HG02885 (cell line): Measurements from ENCODE around the gene PAPPA2.
"Not testable (repeated sequence)": the region's sequence is repeated elsewhere in the genome, so short reads cannot be mapped to it uniquely, and the experiment has no call there.

Experiments
- ATAC-seq: cut with Tn5 transposase; IDR thresholded peaks from one replicate; pipeline ENCODE4 v1.9.1; 2021; ENCODE audit warnings: mild to moderate bottlenecking; ENCODE audit not compliant: unreplicated experiment, poor library complexity

The PAPPA2 gene

DNA sequence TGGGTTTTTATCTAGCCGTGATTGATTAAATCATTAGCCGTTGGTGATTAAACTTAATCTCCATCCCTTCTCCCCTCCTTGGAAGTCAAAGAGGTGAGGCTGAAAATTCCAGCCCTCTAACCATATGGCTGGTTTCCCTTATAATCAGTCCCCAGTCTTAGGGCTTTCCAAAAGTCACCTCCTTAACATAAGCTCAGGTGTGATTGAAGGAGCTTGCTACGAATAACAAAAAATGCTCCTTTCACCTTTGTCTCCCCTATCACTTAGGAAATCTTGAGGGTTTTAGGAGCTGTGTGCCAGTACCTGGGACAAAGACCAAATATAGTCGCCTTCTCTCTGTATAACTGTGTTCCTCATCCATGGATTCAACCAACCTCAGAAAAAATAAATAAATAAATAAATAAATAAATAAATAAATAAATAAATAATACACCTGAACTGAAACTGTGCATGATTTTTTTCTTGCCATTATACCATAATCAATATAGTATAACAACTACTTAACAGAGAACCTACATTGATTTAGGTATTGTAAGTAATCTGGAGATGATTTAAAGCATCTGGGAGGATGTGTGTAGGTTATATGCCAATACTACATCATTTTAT is 82.2 kb downstream of the PAPPA2 start:
- ATAC-seq: no peak

DNA sequence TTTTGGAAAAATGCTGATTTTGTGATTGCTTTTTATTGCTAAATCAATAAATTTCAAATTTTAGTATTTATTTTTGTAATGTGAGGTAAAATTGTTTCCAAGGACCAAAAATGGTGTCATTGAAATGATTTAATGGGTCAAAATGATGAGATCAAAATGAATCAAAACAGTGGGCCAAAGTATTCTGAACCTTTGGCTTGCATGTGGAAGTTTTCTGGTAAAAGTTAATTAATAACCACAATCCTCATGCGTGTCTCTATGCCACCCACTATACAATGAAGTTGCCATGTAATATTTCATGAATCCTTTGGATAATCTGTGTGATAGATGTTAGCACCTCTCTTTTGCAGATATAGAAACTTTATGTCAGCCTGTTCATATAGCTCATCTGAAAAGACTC is 83.8 kb downstream of the PAPPA2 start:
- ATAC-seq: no peak

DNA sequence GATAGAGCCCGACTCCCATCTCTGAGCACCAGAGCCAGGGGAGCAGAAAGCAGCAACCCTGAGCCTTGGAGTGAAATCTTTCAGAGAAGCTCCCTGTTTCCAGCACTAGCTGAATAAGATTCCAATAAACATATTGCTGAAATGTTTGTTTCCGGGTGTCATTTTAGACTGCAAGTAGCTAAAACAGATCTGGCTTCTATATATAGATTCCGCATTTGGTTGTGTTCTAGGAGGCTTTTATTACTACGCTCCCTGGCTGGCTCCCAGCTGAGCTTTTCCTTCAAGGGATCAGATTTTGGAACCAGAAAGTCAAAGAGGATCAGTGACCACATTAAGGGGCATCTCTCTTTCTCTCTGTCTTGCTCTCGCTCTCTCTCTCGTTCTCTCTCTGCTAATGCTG is 88.2 kb downstream of the PAPPA2 start:
- ATAC-seq: no peak

DNA sequence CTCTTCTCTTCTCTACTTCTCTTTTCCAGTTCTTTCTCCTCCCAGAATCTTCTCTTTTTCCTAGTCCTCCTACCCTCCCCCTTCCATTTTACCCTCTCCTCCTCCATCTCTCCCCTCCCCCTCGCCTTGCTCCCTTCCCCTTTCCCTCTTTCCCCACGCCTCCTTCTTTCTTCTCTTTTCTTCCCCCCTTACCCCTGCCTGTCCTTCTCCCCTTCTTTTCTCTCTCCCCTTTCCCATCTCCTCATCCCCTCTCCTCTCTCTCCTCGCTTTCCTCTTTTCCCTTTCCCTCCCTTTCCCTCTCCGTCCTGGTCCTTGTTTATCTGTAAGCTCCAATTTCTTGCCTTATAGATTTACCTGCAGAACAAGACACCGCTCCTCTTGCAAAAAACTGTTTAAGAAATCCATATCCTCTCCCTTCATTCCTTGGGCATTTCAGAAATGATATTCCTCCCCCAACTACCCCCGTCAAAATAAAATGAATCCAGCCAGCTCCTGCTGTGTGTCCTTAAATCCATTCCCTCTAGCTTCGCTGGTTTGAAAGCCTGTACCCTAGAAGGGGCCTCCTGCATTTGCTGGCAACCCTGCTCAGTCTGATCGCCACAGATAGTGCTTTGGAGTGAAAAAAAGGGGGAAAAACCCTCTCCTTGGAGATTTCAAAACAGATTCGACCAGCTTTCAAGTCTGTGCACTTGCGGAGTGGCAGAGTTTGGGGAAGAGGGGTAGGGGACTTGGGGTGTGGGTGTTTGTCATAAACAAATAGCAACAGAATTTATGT is 89.4 kb downstream of the PAPPA2 start:
- no peak for ATAC-seq

DNA sequence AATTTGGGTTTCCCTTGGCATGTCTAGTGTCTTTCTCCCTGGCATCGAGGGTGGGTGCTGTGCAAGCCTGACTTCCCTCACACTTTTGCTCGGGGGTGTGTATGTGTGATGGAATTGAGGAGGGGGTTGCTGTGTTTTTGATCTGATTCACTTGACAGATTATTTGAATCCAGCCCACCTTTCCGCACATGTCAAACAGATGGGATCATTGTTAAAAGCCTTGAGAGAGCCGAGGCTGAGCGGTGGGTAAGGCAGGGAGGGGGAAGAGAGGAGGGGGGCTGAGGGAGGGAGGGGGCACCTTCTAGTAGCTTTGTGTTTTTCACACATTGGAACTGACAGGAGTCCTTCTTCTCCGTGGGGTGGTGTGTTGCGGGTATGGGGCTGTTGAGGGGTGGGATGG is 90.0 kb downstream of the PAPPA2 start:
- no peak for ATAC-seq

DNA sequence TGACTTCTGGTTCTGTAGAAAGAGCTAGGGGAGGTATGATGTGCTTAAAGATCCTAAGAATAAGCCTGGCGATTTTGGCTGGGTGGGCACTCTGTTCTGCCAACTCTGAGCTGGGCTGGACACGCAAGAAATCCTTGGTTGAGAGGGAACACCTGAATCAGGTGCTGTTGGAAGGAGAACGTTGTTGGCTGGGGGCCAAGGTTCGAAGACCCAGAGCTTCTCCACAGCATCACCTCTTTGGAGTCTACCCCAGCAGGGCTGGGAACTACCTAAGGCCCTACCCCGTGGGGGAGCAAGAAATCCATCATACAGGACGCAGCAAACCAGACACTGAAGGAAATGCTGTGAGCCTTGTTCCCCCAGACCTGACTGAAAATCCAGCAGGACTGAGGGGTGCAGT is 93.3 kb downstream of the PAPPA2 start:
- no peak for ATAC-seq

DNA sequence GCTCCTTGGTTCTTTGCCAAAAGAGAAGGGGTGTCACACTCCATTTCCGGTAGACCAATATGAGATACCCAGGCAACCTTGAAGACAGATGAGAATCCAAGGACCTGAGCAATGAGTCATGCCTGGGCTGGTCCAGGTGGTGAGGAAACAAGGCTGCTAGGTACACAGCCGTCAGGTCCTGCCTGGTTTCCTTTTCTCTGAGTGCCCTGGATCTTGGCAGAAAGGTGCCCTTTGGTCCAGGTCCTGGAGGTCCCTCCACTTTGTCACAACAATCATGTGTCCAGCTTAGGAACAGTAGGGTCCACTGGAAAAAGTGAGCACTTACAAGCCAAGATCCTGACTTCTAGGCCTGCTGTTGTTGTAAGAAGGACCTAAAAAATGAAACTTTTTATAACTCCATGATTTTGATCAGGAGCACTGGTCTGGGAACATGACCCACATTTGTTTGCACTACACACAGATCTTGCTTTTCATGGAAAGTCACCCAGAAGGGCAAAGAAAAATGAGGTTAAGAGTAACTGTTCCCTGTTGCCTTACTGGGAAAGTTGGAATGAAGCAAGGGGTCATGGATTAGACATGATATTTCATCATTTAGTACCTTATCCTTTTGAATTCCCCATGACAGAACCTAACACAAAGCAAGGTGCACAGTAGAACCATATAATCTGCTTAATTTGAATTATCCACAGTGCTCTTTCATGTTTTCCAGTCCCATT is 94.7 kb downstream of the PAPPA2 start:
- no peak for ATAC-seq

DNA sequence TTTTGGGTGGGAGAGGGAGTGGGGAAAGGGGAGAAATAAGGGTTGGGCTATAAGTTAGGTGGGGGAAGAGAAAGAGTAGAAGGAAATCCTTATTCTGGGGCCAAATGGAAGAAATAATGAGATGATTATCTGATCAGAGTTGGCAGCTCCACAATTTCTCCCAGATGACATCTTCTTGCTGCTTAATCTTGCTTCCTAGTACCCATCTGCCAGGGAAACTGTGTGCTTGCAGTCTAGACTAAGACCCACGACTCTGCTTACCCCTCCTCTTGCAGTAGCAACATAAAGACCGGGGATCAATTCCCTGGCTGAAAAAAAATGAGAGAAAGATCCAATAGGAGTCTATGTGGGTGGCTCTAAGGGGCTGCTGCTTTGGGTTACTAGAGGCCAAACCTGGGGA is 95.6 kb downstream of the PAPPA2 start:
- ATAC-seq: no peak

DNA sequence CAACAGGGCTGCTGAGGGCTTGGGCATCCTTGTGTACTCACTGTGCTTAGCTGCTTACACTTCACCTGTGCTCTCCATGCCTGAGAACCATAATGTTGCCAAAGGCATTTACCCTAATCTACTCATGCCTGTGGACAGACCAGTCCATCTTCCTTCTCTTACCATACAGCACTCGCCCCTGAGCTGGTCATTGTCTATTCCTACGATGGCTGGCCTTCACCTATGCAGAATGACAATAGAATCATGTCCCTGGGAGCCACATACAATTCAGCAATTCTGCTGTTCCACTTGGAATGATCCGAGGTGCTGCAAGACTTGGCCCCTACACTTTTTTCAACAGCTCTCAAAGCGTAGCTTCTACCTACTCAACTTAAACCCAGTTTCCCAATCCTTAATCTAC is 96.5 kb downstream of the PAPPA2 start:
- no peak for ATAC-seq

DNA sequence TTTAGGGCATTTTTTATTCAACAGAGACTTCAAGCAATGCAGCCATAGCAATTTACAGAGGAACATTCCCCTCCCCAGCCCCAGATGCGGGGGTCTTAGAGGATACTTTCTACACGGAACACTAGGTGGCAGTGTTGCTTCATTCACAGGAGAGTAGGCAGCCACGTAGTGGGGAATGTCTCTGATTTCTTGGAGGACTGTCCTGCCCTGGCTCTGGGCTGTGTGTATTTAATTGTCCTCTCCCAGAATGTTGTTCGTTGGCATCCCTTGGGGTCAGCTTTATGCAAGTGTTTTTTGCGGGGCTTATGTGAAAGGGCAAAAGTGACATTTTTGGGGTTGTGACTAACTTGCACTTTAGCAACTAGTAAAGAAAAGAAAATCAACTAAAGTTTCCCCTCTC is 96.9 kb downstream of the PAPPA2 start:
- peak; percentile 85 for ATAC-seq

DNA sequence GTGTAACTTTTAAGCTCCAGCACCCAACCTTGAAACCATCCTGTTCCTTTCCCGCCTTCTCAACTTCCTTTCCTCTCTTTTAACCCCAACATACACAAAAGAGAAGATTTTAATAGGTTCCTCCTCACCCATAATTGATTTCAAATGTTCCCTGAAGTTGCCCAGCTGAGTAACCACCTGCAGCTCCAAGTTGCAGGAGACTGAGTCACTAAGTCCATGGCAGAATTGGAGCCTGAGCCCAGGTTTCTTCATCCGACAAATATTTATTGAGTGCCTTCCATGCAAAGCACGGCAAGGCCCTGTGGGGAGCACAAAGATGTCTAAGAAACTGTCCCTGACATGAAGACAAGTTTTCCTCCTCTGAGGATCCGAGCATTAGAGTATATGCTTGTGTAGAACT is 97.7 kb downstream of the PAPPA2 start:
- no peak for ATAC-seq

DNA sequence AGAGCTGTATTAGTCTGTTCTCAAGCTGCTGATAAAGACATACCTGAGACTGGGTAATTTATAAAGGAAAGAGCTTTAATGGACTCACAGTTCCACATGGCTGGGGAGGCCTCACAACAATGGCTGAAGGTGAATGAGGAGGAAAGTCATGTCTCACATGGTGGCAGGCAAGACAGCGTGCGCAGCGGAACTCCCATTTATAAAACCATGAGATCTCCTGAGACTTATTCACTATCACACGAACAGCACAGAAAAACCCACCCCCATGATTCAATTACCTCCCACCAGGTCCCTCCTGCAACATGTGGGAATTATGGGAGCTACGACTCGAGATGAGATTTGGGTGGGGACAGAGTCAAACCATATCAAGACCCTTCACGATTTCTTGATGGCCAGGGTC is 98.8 kb downstream of the PAPPA2 start:
- not testable (repeated sequence) for ATAC-seq

DNA sequence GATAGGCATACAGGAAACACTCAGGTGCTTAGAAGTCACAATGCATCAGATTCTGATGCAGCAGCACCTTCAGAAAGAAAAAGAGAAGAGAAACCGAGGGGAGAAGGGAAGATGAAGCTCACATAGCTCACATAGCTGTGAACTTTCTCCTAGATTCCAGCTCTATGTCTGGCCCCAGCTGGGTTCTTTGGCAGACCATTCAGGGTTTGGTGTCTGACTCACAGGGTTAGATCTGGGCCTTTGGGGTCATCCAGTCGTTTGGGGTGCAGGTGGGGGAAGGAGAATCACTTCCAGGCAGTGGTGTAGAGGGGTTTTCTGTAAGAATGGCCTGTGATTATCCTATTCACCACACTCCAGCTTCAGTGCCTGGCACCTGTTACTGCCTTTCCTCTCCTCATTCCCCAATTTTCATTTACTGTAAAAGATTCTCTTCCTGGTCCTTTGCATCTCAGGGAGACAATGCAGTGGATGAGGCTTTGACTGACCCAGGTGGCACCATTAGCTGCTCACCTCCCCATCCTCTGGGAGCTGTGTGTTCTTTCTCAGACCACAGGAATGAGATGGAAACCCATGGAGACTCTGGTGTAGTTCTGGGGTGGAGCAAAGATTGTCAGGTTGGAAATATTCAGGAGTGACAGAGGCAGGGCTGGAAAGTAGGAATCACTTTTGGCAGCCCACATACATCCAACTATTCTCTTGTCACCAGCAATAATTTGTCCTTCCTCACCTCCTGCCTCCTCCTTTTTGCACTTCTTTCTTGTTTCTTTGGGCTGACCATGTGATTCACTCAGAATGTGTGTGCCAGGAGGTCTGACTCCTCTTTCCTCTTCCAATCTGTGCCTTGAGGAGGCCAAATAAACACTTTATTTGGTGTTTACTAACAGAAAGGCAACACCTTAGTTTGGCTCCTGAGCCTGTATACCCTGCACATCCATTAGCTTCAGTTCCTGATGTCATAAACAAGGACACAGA is 103.3 kb downstream of the PAPPA2 start:
- no peak for ATAC-seq

DNA sequence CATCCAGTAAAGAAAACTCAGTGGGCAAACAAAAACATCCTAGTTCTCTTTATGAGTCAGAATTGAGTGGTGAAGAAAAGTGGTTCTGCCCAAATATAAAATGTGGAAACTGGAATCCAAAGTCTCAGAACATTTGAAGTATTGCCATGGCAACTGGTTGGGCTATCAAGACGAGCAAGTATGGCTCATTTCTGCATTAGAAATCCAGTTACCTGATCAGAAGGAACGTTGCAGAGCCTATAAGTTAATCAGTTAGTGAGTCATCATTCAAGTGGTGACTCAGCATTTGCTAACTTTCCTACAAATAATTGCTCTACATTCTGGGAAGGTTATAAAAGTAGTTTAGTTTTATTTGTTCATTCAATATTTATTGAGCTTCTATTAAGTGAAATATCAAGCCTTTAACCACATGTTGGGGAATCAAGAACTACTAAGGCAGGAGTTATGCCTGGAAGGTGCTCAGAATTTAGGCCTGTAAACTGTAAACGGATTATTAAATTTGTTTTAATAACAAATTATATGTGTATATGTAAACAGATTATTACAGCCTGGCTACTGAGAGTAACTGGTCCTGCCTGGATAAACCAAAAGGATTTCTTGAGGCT is 104.3 kb downstream of the PAPPA2 start:
- ATAC-seq: no peak

DNA sequence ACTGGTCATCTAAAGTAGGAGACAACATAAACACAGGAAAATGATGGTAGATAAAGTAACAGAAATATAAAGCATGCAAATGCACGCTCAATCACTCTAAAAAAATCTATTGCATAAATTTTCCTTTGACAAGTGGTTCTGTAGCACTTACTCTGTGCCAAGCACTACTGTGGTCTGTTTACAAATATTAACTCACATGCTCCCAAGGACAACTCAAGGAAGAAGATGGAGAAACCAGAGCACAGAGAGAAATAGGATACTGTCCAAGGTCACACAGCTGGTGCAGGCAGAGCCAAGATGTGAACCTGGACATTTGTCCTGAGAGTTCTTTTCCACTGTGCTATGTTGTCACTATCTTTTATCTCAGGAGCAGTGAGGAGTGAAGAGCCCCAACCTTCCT is 105.2 kb downstream of the PAPPA2 start:
- no peak for ATAC-seq

DNA sequence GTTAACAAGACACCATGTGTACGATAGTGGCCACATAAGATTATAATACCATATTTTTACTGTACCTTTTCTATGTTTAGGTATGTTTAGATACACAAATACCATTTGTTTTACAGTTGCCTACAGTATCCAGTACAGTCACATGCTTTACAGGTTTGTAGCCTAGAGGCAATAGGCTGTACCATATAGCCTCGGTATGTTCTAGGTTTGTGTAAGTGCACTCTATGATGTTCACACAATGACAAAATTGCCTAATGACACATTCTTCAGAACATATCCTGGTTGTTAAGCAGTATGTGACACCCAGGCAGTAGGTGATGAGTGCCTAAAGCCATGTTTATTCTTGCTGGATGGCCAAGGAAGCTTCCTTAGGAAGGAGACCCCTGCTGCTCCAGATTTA is 111.8 kb downstream of the PAPPA2 start:
- ATAC-seq: no peak

DNA sequence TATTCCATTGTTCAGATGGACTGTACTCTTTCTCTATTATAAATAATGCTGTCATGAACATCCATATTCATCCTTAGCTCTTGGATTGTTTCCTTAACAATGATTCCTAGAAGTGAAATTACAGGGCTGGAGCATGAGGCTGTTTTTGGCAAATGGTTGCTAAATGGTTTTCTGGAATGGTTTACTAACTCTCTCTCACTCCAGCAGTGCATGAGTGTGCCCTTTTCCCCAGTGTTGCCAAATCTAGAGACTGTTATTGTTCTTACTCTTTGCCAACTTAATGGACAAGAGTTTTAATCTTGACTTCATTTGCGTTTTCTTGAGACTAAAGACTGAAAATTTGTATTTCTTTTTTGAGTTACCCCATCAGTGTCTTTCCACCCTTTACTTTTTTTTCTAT is 113.0 kb downstream of the PAPPA2 start:
- no peak for ATAC-seq

DNA sequence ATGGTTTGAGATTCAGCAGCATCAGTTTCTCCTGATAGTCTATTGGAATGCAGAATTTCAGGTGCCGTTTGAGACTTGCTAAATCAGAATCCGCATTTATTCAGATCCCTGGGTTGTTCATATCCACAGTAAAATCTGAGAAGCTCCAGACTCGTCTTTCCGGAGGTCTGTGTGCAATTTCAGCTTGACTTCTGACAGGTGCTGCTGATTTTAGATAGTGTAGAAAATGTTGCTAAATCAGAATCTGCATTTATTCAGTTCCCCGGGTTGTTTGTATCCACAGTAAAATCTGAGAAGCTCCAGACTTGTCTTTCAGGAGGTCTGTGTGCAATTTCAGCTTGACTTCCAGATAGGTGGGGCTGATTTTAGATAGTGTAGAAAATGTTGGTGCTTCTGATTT is 113.7 kb downstream of the PAPPA2 start:
- no peak for ATAC-seq

DNA sequence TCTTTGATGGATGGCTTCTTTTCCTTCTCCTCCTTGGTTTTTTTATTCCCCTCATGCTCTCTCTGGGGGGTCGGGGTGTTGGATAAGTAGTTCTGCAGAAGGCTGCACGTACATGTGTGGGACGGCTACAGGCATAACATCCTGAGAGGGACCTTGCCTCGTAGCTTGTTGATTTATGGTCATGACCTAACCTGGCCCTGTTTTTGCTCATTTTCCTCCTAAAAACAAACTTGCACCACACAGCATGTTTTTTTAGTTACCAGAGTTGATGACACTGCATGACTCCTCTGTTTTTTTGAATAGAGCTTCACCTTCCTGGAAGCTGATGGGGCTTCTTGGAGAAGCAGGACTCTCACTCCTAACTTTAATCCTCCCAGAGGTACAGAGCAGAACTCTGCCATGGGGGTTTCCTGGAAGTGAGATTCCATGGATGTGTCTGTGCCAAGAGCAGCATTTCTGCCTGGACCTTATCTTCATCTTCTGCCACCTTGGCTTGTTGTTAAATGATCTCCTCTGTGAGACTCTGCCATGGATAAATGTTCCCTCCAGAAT is 114.7 kb downstream of the PAPPA2 start:
- ATAC-seq: no peak

DNA sequence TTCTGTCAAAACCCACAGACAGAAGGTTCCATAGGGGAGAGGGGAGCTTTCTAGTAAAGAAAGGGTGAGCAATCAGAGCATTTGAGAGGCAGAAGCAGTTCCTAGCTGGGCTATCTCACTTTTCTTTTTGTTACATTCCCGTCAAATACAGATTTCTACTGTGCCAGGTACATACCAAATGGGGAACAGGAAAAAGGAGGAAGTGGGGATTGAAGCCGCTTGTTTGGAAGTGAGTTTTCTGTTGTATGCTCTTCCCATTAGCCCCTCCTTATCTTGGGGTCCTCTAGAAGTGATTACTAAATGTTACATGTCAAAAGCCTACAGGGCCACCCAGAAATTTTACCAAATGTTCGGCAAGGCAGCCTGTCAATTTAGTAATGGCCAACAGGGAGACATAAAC is 116.1 kb downstream of the PAPPA2 start:
- no peak for ATAC-seq
